ENCODE data around the gene RAMAC.

Gene RAMAC

GRCh38 chr15:82968066-82968465 lies 17.9 kb upstream of the RAMAC start:
- TF ChIP-seq CTCF (IDR thresholded peaks at IDR 0.05; ENCODE audit: low read depth, low read length), result no peak
- Histone ChIP-seq H3K4me1 (ENCODE audit: low read length) (peaks cover 7% of the 10 kb centered on the region), H3K27me3 (ENCODE audit: low read depth, low read length) (no peaks in the 10 kb centered on the region), H4K20me1 (ENCODE audit: insufficient read depth, low read length) (no peaks in the 10 kb centered on the region), H3K36me3 (replicated peaks; ENCODE audit: low read depth, low read length) (no peaks in the 10 kb centered on the region), H2AFZ (ENCODE audit: low read depth, low read length) (no peak overlapping the region), H3K4me2 (ENCODE audit: low read length) (no peak overlapping the region), H3K9ac (ENCODE audit: low read length) (no peak overlapping the region), H3K4me3 (ENCODE audit: low read length) (no peak overlapping the region), H3K27ac (ENCODE audit: low read length) (no peak overlapping the region), H3K9me3 (ENCODE audit: insufficient read depth, low read length) (no peaks in the 10 kb centered on the region), H3K79me2 (ENCODE audit: low read length) (no peaks in the 10 kb centered on the region)

- Histone ChIP-seq H3K9me3 (ENCODE audit: insufficient read depth, low read length) (no peaks in the 10 kb centered on the region), H3K79me2 (ENCODE audit: low read length) (no peaks in the 10 kb centered on the region), H3K27ac (ENCODE audit: low read length) (no peak overlapping the region), H3K4me1 (ENCODE audit: low read length) (peaks cover 7% of the 10 kb centered on the region), H3K27me3 (ENCODE audit: low read depth, low read length) (no peaks in the 10 kb centered on the region), H3K9ac (ENCODE audit: low read length) (no peak overlapping the region), H3K4me2 (ENCODE audit: low read length) (no peak overlapping the region), H3K4me3 (ENCODE audit: low read length) (no peak overlapping the region), H4K20me1 (ENCODE audit: insufficient read depth, low read length) (no peaks in the 10 kb centered on the region), H2AFZ (ENCODE audit: low read depth, low read length) (no peak overlapping the region), H3K36me3 (replicated peaks; ENCODE audit: low read depth, low read length) (no peaks in the 10 kb centered on the region)
- TF ChIP-seq EZH2phosphoT487 (IDR thresholded peaks at IDR 0.05; ENCODE audit: low read depth) (no peak), CTCF (IDR thresholded peaks at IDR 0.05; ENCODE audit: low read depth, low read length) (no peak)
Measured at GRCh38 chr15:82969353-82969752, 16.7 kb upstream of the RAMAC start.

GRCh38 chr15:82970078-82970686 lies 15.8 kb upstream of the RAMAC start:
- no peaks in the 10 kb centered on the region for H3K27me3 ChIP-seq (ENCODE audit: low read depth, low read length)
- no peaks in the 10 kb centered on the region for H4K20me1 ChIP-seq (ENCODE audit: insufficient read depth, low read length)
- H3K9ac ChIP-seq (ENCODE audit: low read length), result no peak overlapping the region
- no peak overlapping the region for H3K4me2 ChIP-seq (ENCODE audit: low read length)
- TF ChIP-seq CTCF (IDR thresholded peaks at IDR 0.05; ENCODE audit: low read depth, low read length) (no peak), EZH2phosphoT487 (IDR thresholded peaks at IDR 0.05; ENCODE audit: low read depth) (no peak)
- no peaks in the 10 kb centered on the region for H3K79me2 ChIP-seq (ENCODE audit: low read length)
- no peak overlapping the region for H3K27ac ChIP-seq (ENCODE audit: low read length)
- no peak overlapping the region for H2AFZ ChIP-seq (ENCODE audit: low read depth, low read length)
- no peaks in the 10 kb centered on the region for H3K36me3 ChIP-seq (replicated peaks; ENCODE audit: low read depth, low read length)
- H3K4me1 ChIP-seq (ENCODE audit: low read length), result peaks cover 7% of the 10 kb centered on the region
- no peaks in the 10 kb centered on the region for H3K9me3 ChIP-seq (ENCODE audit: insufficient read depth, low read length)
- no peak overlapping the region for H3K4me3 ChIP-seq (ENCODE audit: low read length)

GRCh38 chr15:82970696-82971095 lies 15.3 kb upstream of the RAMAC start:
- Histone ChIP-seq H3K79me2 (ENCODE audit: low read length) (no peaks in the 10 kb centered on the region), H3K4me3 (ENCODE audit: low read length) (no peak overlapping the region), H3K9me3 (ENCODE audit: insufficient read depth, low read length) (no peaks in the 10 kb centered on the region), H3K4me2 (ENCODE audit: low read length) (no peak overlapping the region), H3K9ac (ENCODE audit: low read length) (no peak overlapping the region), H3K27ac (ENCODE audit: low read length) (no peak overlapping the region), H3K36me3 (replicated peaks; ENCODE audit: low read depth, low read length) (no peaks in the 10 kb centered on the region), H4K20me1 (ENCODE audit: insufficient read depth, low read length) (no peaks in the 10 kb centered on the region), H3K27me3 (ENCODE audit: low read depth, low read length) (no peaks in the 10 kb centered on the region), H2AFZ (ENCODE audit: low read depth, low read length) (no peak overlapping the region), H3K4me1 (ENCODE audit: low read length) (peaks cover 7% of the 10 kb centered on the region)
- TF ChIP-seq EZH2phosphoT487 (IDR thresholded peaks at IDR 0.05; ENCODE audit: low read depth), result no peak
- no peak for TF ChIP-seq CTCF (IDR thresholded peaks at IDR 0.05; ENCODE audit: low read depth, low read length)
